SKM-1 (cell line): Measurements from ENCODE around the gene SCUBE3.

Experiments used
- DNase-seq: peaks from one replicate; lab custom pipeline; 2025; ENCODE audit not compliant: unreplicated experiment; lab: John Stamatoyannopoulos, UW

SCUBE3 gene

DNA sequence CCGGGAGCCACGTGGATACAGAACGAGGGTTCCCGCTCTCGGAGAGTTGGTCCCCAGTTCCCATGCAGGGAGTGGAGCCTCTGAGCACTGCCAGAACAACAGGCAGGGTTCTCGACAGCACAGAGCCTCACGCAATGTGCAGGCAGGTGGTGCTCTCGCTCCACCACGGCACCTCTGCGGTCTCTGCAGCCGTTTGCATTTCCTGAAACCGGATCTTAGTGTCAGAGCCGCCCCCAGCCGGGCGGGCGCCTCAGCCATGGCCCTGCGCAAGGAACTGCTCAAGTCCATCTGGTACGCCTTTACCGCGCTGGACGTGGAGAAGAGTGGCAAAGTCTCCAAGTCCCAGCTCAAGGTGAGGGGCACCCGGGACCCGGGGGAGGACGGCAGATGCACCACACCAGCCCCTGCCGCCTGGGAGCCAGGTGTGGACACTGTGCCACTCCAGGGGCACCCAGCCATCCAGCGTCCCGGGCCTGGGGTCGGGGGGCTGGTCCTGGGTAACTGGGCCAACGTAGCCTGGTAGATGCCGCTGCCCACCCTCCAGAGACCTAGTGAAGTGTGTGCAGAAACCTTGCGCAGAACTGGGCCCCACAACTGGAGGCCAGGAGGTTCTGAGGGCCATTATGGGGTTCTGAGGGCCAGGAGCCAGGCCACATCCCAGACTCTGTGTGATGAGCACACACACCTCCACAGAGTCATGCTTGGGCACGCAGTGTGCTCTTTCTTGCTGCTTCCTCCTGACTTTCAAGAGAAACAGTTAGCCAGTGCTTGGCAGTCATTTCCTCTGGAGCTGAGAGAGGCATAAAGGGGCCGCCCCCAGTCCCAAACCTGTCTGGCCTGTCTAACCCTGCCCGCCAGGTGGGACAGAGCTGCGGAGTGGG lies 84.1 kb downstream of the SCUBE3 start, which contains the start of gene DEF6:
Gene DEF6, plus strand, starts transcription at position 218 of the 881 bp plus-strand sequence. Its CDS starts 39 bp downstream, at position 257.
- DNase-seq = peak; percentile 78

DNA sequence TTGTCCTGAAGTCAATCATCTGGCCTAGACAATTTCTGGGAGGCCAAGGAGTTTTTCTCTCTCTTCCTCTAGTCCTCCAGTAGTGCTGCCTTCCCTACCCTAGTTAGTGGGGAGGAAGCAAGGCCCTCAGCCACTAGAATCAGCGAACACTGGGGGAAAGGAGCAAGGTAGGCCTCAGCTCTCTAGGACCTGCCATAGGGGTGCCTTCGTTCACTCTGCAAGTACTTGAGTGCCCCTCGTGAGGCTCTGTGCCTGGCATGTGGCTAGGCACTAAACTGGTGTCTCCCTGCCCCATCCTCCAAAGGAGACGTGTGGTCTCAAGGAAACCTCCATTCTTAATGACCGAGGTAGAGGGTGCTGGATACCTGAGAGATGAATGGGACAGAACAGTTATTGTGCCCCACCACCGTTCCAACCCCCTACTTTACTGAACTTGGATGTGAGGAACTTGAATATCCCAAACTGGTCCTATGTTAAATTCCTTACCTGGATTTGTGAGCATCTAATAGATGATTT lies 84.9 kb downstream of the SCUBE3 start:
- no peak for DNase-seq

DNA sequence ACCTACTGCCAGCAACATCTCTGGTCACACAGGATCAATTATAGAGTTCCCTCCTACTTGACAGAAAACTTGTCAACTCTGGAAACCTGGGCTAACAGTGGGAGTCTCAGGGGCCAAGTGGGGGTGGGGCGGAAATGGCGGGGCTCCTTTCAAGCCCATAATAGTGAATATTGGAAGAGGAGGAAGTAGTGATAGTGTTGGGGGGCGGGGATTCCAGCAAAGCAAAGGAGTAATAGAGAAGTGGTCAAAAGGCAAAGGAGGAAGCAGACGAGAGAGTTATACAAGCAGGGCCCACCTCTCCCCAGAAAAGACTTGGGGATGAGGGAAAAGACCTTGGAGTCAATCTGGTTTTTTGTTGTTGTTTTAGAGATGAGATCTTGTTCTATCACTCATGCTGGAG lies 85.9 kb downstream of the SCUBE3 start:
- DNase-seq = peak; percentile 93

DNA sequence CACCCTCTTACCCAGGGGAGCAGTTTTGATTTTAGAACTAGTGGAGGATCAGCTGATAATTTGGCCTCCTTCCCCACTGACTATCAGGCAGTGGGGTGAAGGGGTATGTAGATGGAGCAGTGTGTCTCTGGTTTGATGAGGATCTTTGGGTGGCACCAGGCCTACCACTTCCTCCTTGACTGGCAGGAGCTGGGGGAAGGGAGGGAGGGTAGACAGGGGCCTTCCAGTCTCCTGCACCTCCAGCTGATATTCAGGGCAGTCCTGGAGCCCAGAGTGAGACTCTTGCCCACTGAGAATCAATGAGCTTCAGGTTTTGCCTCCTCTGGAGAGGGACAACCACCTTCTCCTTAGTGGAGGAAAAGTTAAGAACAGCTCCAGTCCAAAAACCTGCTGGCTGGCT lies 87.1 kb downstream of the SCUBE3 start:
- no peak for DNase-seq
